HCT116 (cell line): Measurements from ENCODE around the gene ARHGAP29.

Source experiments
- EGR1 ChIP-seq: IDR thresholded peaks from 2 replicates; pipeline ENCODE4 v1.6.1; 2012; ENCODE audit warnings: low read depth
- ELF1 ChIP-seq: IDR thresholded peaks from 2 replicates; pipeline ENCODE4 v1.6.1; 2012; ENCODE audit warnings: low read depth, borderline replicate concordance
- EZH2 ChIP-seq: fragments of 200-600 bp; sonication (generic); IDR thresholded peaks from 2 replicates; pipeline ENCODE4 v1.6.1; 2017; ENCODE audit warnings: antibody characterized with exemption, mixed run types
- POLR2A ChIP-seq: IDR thresholded peaks from 2 replicates; pipeline ENCODE4 v1.7.0; 2011; ENCODE audit warnings: borderline replicate concordance; ENCODE audit not compliant: insufficient read depth, insufficient read length; ENCODE audit errors: extremely low read depth
- POLR2AphosphoS5 ChIP-seq: IDR thresholded peaks from 2 replicates; pipeline ENCODE4 v1.6.1; 2011; ENCODE audit warnings: mild to moderate bottlenecking, low read depth, low read length, moderate library complexity
- RAD21 ChIP-seq: IDR thresholded peaks from 2 replicates; pipeline ENCODE4 v1.6.1; 2012; ENCODE audit warnings: low read depth, mild to moderate bottlenecking
- SIN3A ChIP-seq: IDR thresholded peaks from 2 replicates; pipeline ENCODE4 v1.6.1; 2012; ENCODE audit warnings: low read depth
- YY1 ChIP-seq: IDR thresholded peaks from 2 replicates; pipeline ENCODE4 v1.6.1; 2011; ENCODE audit warnings: low read length, low read depth, moderate library complexity, mild to moderate bottlenecking; ENCODE audit not compliant: insufficient replicate concordance; ENCODE audit errors: extremely low read depth
- TF ChIP-seq, protein P1 (sequence below), 3 experiments: fragments of 200-600 bp in 1 of 3; sonication (generic) in 1 of 3; IDR thresholded peaks in 2 of 3; conservative IDR thresholded peaks in 1 of 3; 2 replicates each; pipeline ENCODE4 v1.5.1; 2012 to 2017; ENCODE audit warnings: low read depth in 2 of 3, low read length in 2 of 3, antibody characterized with exemption in 1 of 3, borderline replicate concordance in 1 of 3, control low read depth in 1 of 3, mild to moderate bottlenecking in 1 of 3, mixed read lengths in 1 of 3, mixed run types in 1 of 3, moderate library complexity in 1 of 3; ENCODE audit not compliant: insufficient read depth in 1 of 3
- TF ChIP-seq, protein P2 (sequence below): IDR thresholded peaks from 2 replicates; pipeline ENCODE4 v1.6.1; 2012; ENCODE audit warnings: low read depth

DNA sequence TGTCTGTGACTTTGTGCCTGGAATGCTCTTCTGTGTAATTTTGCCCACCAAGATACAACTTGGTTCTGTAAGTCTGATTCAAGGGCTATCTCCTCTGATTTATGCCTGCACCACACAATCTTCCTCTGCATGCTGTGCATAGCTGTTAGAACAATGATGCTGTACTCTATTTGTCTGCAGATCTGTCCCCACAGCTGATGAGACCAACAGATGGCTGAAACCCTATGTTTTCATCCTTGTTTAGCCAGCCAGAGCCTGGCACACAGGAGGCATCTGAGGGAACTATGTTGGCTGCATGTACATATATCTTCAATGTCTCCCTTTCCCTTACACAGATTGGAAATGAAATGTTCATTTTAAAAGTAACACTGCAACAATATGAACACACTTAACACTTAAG lies 58.5 kb downstream of the ARHGAP29 start:
- TF ChIP-seq, protein P1, sequence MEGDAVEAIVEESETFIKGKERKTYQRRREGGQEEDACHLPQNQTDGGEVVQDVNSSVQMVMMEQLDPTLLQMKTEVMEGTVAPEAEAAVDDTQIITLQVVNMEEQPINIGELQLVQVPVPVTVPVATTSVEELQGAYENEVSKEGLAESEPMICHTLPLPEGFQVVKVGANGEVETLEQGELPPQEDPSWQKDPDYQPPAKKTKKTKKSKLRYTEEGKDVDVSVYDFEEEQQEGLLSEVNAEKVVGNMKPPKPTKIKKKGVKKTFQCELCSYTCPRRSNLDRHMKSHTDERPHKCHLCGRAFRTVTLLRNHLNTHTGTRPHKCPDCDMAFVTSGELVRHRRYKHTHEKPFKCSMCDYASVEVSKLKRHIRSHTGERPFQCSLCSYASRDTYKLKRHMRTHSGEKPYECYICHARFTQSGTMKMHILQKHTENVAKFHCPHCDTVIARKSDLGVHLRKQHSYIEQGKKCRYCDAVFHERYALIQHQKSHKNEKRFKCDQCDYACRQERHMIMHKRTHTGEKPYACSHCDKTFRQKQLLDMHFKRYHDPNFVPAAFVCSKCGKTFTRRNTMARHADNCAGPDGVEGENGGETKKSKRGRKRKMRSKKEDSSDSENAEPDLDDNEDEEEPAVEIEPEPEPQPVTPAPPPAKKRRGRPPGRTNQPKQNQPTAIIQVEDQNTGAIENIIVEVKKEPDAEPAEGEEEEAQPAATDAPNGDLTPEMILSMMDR (IDR thresholded peaks at IDR 0.05 in 2 of 3, conservative IDR thresholded peaks at IDR 0.05 in 1 of 3; ENCODE audit: borderline replicate concordance in 1 of 3, insufficient read depth in 1 of 3, low read depth in 2 of 3, low read length in 2 of 3), result no peak
- TF ChIP-seq POLR2AphosphoS5, result no peak; the same call in 1 of the 2 replicates
- no peak for TF ChIP-seq SIN3A
- TF ChIP-seq YY1, result no peak
- no peak for TF ChIP-seq POLR2A
- no peak for TF ChIP-seq ELF1
- TF ChIP-seq RAD21, result no peak
- no peak for TF ChIP-seq EZH2
- TF ChIP-seq EGR1, result no peak
- TF ChIP-seq, protein P2, sequence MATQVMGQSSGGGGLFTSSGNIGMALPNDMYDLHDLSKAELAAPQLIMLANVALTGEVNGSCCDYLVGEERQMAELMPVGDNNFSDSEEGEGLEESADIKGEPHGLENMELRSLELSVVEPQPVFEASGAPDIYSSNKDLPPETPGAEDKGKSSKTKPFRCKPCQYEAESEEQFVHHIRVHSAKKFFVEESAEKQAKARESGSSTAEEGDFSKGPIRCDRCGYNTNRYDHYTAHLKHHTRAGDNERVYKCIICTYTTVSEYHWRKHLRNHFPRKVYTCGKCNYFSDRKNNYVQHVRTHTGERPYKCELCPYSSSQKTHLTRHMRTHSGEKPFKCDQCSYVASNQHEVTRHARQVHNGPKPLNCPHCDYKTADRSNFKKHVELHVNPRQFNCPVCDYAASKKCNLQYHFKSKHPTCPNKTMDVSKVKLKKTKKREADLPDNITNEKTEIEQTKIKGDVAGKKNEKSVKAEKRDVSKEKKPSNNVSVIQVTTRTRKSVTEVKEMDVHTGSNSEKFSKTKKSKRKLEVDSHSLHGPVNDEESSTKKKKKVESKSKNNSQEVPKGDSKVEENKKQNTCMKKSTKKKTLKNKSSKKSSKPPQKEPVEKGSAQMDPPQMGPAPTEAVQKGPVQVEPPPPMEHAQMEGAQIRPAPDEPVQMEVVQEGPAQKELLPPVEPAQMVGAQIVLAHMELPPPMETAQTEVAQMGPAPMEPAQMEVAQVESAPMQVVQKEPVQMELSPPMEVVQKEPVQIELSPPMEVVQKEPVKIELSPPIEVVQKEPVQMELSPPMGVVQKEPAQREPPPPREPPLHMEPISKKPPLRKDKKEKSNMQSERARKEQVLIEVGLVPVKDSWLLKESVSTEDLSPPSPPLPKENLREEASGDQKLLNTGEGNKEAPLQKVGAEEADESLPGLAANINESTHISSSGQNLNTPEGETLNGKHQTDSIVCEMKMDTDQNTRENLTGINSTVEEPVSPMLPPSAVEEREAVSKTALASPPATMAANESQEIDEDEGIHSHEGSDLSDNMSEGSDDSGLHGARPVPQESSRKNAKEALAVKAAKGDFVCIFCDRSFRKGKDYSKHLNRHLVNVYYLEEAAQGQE, result no peak
